HG03521 (cell line): ENCODE results near the gene ZNF699.
"Not testable (repeated sequence)": the region's sequence is repeated elsewhere in the genome, so short reads cannot be mapped to it uniquely, and the experiment has no call there.

Experiments
- ATAC-seq: cut with Tn5 transposase; IDR thresholded peaks from one replicate; pipeline ENCODE4 v1.9.1; 2021; ENCODE audit warnings: mild to moderate bottlenecking, moderate library complexity; ENCODE audit not compliant: unreplicated experiment

ZNF699 gene

DNA sequence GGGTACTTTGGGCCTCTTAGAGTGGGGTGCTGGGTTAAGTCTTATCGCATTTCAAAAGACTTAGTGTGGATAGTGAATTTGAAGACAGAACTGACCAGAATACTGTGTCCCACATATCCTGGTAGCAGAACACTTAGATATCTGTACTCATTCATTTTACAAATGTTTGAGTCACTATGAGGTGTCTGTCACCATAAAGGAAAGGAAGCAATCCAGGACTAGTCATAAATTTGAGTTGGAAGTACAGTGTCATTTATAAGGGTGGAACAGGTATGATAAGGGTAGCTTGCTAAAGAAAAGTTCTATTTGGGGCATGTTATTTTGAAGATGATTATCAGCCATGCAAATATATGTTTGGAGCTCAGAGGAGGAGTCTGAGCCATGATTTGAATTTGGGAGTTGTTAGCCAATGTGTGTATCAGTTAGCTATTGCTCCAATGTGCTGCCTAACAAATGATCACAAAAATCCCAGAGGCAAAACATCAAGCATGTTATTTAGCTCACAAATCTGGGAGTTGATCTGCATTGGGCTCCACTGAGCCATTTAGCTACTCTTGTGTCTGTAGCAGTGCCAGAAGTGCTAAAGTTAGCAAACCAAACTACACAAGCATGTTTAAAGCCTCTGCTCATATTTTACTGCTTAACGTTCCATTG, 20.3 kb downstream of the ZNF699 start:
- no peak for ATAC-seq

- not testable (repeated sequence) for ATAC-seq
Observed at GRCh38 chr19:9283485-9283884, 26.2 kb downstream of the ZNF699 start.

DNA sequence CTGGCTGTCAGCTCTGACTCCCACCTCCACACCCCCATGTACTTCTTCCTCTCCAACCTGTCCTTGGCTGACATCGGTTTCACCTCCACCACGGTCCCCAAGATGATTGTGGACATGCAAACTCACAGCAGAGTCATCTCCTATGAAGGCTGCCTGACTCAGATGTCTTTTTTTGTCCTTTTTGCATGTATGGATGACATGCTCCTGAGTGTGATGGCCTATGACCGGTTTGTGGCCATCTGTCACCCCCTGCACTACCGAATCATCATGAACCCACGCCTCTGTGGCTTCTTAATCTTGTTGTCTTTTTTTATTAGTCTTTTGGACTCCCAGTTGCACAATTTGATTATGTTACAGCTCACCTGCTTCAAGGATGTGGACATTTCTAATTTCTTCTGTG, 58.4 kb downstream of the ZNF699 start:
- no peak for ATAC-seq

DNA sequence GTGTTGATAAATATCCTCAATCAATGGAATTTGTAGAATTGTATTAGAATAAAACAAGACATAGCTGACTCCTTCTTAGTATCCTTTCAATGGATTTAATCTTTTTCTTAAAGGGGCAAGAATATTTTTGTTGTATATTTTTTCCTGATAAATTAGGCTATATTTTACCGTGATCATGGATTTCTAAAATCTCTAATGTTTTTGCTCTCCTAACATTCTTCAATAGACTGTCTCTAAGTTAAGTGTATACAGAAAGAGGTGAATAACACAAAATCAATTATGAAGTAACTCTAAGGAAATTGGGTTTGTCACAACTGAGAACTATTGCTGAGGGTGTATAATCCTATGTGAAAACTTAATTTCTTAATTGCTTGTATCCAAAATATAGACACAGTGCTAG, 59.0 kb downstream of the ZNF699 start, which contains the start of gene OR7E24:
TSS of gene OR7E24 (plus strand) at position 301 of the 400 bp plus-strand sequence. CDS start 114 bp downstream, outside the sequence.
- no peak for ATAC-seq
